WTC11 (cell line): ENCODE results near the gene STIM2. TPM values are rescaled to one million over a fixed set of nuclear protein-coding genes. Genes with fewer than 3 reads are reported as not detected.

ENCODE experiments used
- ATAC-seq: fragments of 200-7000 bp; cut with Tn5 transposase; 2 replicates; pipeline ENCODE4 v1.10.0; 2021; ENCODE audit warnings: mild to moderate bottlenecking, moderate library complexity
- CTCF ChIA-PET: fragments of 300-600 bp; sonication (Branson Sonifier 250); formaldehyde crosslinking; loops from one replicate; lab custom pipeline; 2021; ENCODE audit warnings: antibody characterized with exemption; lab: Charles Lee
- POLR2A ChIA-PET: fragments of 350-600 bp; sonication (Branson Sonifier 250); formaldehyde crosslinking; loops from one replicate; lab custom pipeline; 2021; ENCODE audit warnings: antibody characterized with exemption; lab: Charles Lee
- DNase-seq: peaks from one replicate; pipeline ENCODE4 v3.0.0; 2021; ENCODE audit warnings: low spot score
- H3K27ac Mint-ChIP-seq: 2 replicates; pipeline ENCODE4 v1.8.0; 2021; ENCODE audit warnings: mixed read lengths
- H3K27me3 Mint-ChIP-seq: 2 replicates; pipeline ENCODE4 v1.8.0; 2021; ENCODE audit warnings: low read depth, mild to moderate bottlenecking, moderate library complexity, mixed read lengths
- H3K36me3 Mint-ChIP-seq: 2 replicates; pipeline ENCODE4 v1.8.0; 2021; ENCODE audit warnings: mixed read lengths
- H3K4me1 Mint-ChIP-seq: 2 replicates; pipeline ENCODE4 v1.8.0; 2022; ENCODE audit warnings: mixed read lengths
- H3K4me3 Mint-ChIP-seq: 2 replicates; pipeline ENCODE4 v1.8.0; 2021; ENCODE audit warnings: mild to moderate bottlenecking, moderate library complexity, mixed read lengths
- H3K9me3 Mint-ChIP-seq: 2 replicates; pipeline ENCODE4 v1.8.0; 2021; ENCODE audit warnings: mixed read lengths
- ARID4B ChIP-seq: sonication (generic); formaldehyde crosslinking; IDR thresholded peaks from 2 replicates; pipeline ENCODE4 v1.8.0; 2023; ENCODE audit warnings: missing genetic modification reagents, mild to moderate bottlenecking, borderline replicate concordance
- FOXP4 ChIP-seq: sonication (generic); formaldehyde crosslinking; IDR thresholded peaks from 2 replicates; pipeline ENCODE4 v1.8.0; 2022; ENCODE audit warnings: mild to moderate bottlenecking, missing genetic modification reagents
- IRF2 ChIP-seq: sonication (generic); formaldehyde crosslinking; IDR thresholded peaks from 2 replicates; pipeline ENCODE4 v1.8.0; 2022; ENCODE audit warnings: low read depth, missing genetic modification reagents, borderline replicate concordance
- JUN ChIP-seq: sonication (generic); formaldehyde crosslinking; IDR thresholded peaks from 2 replicates; pipeline ENCODE4 v1.8.0; 2023; ENCODE audit warnings: mild to moderate bottlenecking, missing genetic modification reagents
- NR1H2 ChIP-seq: sonication (generic); formaldehyde crosslinking; IDR thresholded peaks from 2 replicates; pipeline ENCODE4 v1.9.0; 2021; ENCODE audit warnings: mild to moderate bottlenecking, moderate library complexity, missing genetic modification reagents
- NR2C2 ChIP-seq: sonication (generic); formaldehyde crosslinking; IDR thresholded peaks from 2 replicates; pipeline ENCODE4 v1.8.0; 2022; ENCODE audit warnings: mild to moderate bottlenecking, missing genetic modification reagents
- NR3C1 ChIP-seq: sonication (generic); formaldehyde crosslinking; conservative IDR thresholded peaks from 2 replicates; pipeline ENCODE4 v1.8.1; 2023; ENCODE audit warnings: low read depth, mild to moderate bottlenecking, missing genetic modification reagents
- OVOL2 ChIP-seq: fragments of 250-450 bp; sonication (Bioruptor Pico); IDR thresholded peaks from 2 replicates; pipeline ENCODE4 v1.9.0; 2021; ENCODE audit warnings: mild to moderate bottlenecking, borderline replicate concordance
- SMAD3 ChIP-seq: sonication (generic); formaldehyde crosslinking; IDR thresholded peaks from 2 replicates; pipeline ENCODE4 v1.8.0; 2022; ENCODE audit warnings: missing genetic modification reagents, mild to moderate bottlenecking, borderline replicate concordance
- SMAD4 ChIP-seq: sonication (generic); formaldehyde crosslinking; IDR thresholded peaks from 2 replicates; pipeline ENCODE4 v1.8.0; 2022; ENCODE audit warnings: mild to moderate bottlenecking, missing genetic modification reagents
- USF2 ChIP-seq: sonication (generic); formaldehyde crosslinking; IDR thresholded peaks from 2 replicates; pipeline ENCODE4 v1.8.1; 2023; ENCODE audit warnings: mild to moderate bottlenecking, missing genetic modification reagents, moderate library complexity
- ZMAT4 ChIP-seq: fragments of 250-450 bp; sonication (Bioruptor Pico); IDR thresholded peaks from 2 replicates; pipeline ENCODE4 v1.9.0; 2021; ENCODE audit warnings: mild to moderate bottlenecking
- ZNF121 ChIP-seq: sonication (generic); formaldehyde crosslinking; IDR thresholded peaks from 2 replicates; pipeline ENCODE4 v1.8.0; 2023; ENCODE audit warnings: missing genetic modification reagents
- ZNF317 ChIP-seq: sonication (generic); formaldehyde crosslinking; IDR thresholded peaks from 2 replicates; pipeline ENCODE4 v1.8.1; 2023; ENCODE audit warnings: low read depth, mild to moderate bottlenecking, moderate library complexity, missing genetic modification reagents, borderline replicate concordance
- ZNF512 ChIP-seq: sonication (generic); formaldehyde crosslinking; IDR thresholded peaks from 2 replicates; pipeline ENCODE4 v1.8.1; 2022; ENCODE audit warnings: missing genetic modification reagents, borderline replicate concordance
- ZNF671 ChIP-seq: fragments of 250-450 bp; sonication (Bioruptor Pico); IDR thresholded peaks from 2 replicates; pipeline ENCODE4 v1.8.0; 2021; ENCODE audit warnings: mild to moderate bottlenecking
- total RNA-seq: library from RNA; stranded (reverse); gene quantifications from 3 replicates; pipeline ENCODE4 v1.2.3, GENCODE V29; 2021
- TF ChIP-seq, protein P1 (sequence below): sonication (generic); formaldehyde crosslinking; IDR thresholded peaks from 2 replicates; pipeline ENCODE4 v1.8.1; 2023; ENCODE audit warnings: mild to moderate bottlenecking, missing genetic modification reagents, borderline replicate concordance
- TF ChIP-seq, protein P2 (sequence below): sonication (generic); formaldehyde crosslinking; IDR thresholded peaks from 2 replicates; pipeline ENCODE4 v1.8.1; 2023; ENCODE audit warnings: mild to moderate bottlenecking, missing genetic modification reagents

STIM2 gene
- total RNA-seq, 1 experiment from 2014 or later = 22.4 TPM

GRCh38 chr4:26820346-26820745, 40.3 kb upstream of the STIM2 start:
- Mint-ChIP-seq H3K27me3 (peaks cover 6% of the 10 kb centered on the region; the same call in 1 of the 2 replicates), H3K4me1 (peaks cover 30% of the 10 kb centered on the region), H3K9me3 (peaks cover 35% of the 10 kb centered on the region), H3K4me3 (no peak overlapping the region), H3K36me3 (peaks cover 20% of the 10 kb centered on the region), H3K27ac (no peak overlapping the region)
- no peak for DNase-seq
- ChIA-PET POLR2A (no interaction called here), CTCF (no interaction called here)
- TF ChIP-seq ZNF317 (no peak), ZNF512 (no peak), ARID4B (CRISPR knock-in tag) (no peak), SMAD3 (CRISPR knock-in tag) (no peak), SMAD4 (no peak), IRF2 (CRISPR knock-in tag) (no peak), USF2 (CRISPR knock-in tag) (no peak), OVOL2 (CRISPR knock-in tag) (no peak), ZMAT4 (no peak), NR3C1 (CRISPR knock-in tag) (no peak)
- TF ChIP-seq, protein P1, sequence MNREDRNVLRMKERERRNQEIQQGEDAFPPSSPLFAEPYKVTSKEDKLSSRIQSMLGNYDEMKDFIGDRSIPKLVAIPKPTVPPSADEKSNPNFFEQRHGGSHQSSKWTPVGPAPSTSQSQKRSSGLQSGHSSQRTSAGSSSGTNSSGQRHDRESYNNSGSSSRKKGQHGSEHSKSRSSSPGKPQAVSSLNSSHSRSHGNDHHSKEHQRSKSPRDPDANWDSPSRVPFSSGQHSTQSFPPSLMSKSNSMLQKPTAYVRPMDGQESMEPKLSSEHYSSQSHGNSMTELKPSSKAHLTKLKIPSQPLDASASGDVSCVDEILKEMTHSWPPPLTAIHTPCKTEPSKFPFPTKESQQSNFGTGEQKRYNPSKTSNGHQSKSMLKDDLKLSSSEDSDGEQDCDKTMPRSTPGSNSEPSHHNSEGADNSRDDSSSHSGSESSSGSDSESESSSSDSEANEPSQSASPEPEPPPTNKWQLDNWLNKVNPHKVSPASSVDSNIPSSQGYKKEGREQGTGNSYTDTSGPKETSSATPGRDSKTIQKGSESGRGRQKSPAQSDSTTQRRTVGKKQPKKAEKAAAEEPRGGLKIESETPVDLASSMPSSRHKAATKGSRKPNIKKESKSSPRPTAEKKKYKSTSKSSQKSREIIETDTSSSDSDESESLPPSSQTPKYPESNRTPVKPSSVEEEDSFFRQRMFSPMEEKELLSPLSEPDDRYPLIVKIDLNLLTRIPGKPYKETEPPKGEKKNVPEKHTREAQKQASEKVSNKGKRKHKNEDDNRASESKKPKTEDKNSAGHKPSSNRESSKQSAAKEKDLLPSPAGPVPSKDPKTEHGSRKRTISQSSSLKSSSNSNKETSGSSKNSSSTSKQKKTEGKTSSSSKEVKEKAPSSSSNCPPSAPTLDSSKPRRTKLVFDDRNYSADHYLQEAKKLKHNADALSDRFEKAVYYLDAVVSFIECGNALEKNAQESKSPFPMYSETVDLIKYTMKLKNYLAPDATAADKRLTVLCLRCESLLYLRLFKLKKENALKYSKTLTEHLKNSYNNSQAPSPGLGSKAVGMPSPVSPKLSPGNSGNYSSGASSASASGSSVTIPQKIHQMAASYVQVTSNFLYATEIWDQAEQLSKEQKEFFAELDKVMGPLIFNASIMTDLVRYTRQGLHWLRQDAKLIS (CRISPR knock-in tag) = no peak
- ATAC-seq = no peak

DNA sequence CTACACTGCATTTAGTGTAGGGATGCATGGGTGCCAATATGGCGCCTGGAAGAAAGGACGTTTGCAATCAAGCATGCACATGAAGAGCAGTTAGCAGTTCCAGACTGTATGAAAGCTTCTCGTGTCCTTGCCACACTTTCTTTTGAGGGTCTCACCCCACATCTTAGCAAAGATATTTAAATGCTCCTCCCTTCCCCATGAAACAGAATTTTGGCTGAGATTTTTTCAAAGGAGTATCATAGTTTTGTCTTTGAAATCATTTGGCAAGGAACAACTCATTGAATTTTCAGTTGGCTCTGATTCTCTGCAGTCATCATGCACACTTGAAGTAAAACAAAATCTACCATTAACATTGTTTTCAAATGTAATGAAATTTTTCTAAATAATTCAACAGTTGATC, 39.6 kb upstream of the STIM2 start:
- peaks cover 6% of the 10 kb centered on the region; the same call in 1 of the 2 replicates for H3K27me3 Mint-ChIP-seq
- POLR2A ChIA-PET = no interaction called here
- H3K4me1 Mint-ChIP-seq = peaks cover 30% of the 10 kb centered on the region
- H3K36me3 Mint-ChIP-seq = peaks cover 20% of the 10 kb centered on the region
- H3K27ac Mint-ChIP-seq = no peak overlapping the region
- H3K4me3 Mint-ChIP-seq = no peak overlapping the region
- no peak for DNase-seq
- H3K9me3 Mint-ChIP-seq = peaks cover 35% of the 10 kb centered on the region
- ATAC-seq = no peak
- CTCF ChIA-PET = no interaction called here
- TF ChIP-seq ZNF121 (CRISPR knock-in tag) (no peak), ZNF671 (CRISPR knock-in tag) (no peak), JUN (CRISPR knock-in tag) (no peak), NR2C2 (CRISPR knock-in tag) (no peak), NR1H2 (no peak), FOXP4 (no peak)
- TF ChIP-seq, protein P2, sequence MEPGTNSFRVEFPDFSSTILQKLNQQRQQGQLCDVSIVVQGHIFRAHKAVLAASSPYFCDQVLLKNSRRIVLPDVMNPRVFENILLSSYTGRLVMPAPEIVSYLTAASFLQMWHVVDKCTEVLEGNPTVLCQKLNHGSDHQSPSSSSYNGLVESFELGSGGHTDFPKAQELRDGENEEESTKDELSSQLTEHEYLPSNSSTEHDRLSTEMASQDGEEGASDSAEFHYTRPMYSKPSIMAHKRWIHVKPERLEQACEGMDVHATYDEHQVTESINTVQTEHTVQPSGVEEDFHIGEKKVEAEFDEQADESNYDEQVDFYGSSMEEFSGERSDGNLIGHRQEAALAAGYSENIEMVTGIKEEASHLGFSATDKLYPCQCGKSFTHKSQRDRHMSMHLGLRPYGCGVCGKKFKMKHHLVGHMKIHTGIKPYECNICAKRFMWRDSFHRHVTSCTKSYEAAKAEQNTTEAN (CRISPR knock-in tag) = no peak
